HepG2 (cell line): Measurements from ENCODE around the gene C6orf62. TPM values are rescaled to one million over a fixed set of nuclear protein-coding genes. Genes with fewer than 3 reads are reported as not detected.

Experiments used
- NKX3-1 ChIP-seq: sonication (generic); formaldehyde crosslinking; IDR thresholded peaks from 2 replicates; pipeline ENCODE4 v1.5.0; 2020; ENCODE audit warnings: missing genetic modification reagents
- RERE ChIP-seq: IDR thresholded peaks from 2 replicates; pipeline ENCODE4 v1.6.1; 2016; ENCODE audit warnings: low read depth, missing genetic modification reagents, missing compliant biosample characterization
- SIN3A ChIP-seq: IDR thresholded peaks from 2 replicates; pipeline ENCODE4 v1.6.1; 2011; ENCODE audit warnings: low read depth, mild to moderate bottlenecking, control low read depth, low read length, borderline replicate concordance
- SNAPC5 ChIP-seq: sonication (generic); formaldehyde crosslinking; IDR thresholded peaks from 2 replicates; pipeline ENCODE4 v1.8.1; 2023; ENCODE audit warnings: mild to moderate bottlenecking, missing genetic modification reagents, borderline replicate concordance
- SSRP1 ChIP-seq: IDR thresholded peaks from 2 replicates; pipeline ENCODE4 v1.6.1; 2016; ENCODE audit warnings: control low read depth
- TERF1 ChIP-seq: sonication (generic); formaldehyde crosslinking; IDR thresholded peaks from 2 replicates; pipeline ENCODE4 v1.8.0; 2022; ENCODE audit warnings: mild to moderate bottlenecking, missing genetic modification reagents, moderate library complexity
- ZBTB20 ChIP-seq: sonication (generic); formaldehyde crosslinking; IDR thresholded peaks from 2 replicates; pipeline ENCODE4 v1.8.1; 2023; ENCODE audit warnings: missing genetic modification reagents, low read depth, mild to moderate bottlenecking, borderline replicate concordance
- ZEB1 ChIP-seq: IDR thresholded peaks from 2 replicates; pipeline ENCODE4 v1.6.1; 2012; ENCODE audit warnings: mild to moderate bottlenecking, low read depth, inconsistent platforms; ENCODE audit not compliant: insufficient replicate concordance
- ZFYVE20 ChIP-seq: sonication (generic); formaldehyde crosslinking; IDR thresholded peaks from 2 replicates; pipeline ENCODE4 v1.8.0; 2023; ENCODE audit warnings: low read depth, mild to moderate bottlenecking, moderate library complexity, missing genetic modification reagents, borderline replicate concordance
- ZNF124 ChIP-seq: sonication (generic); formaldehyde crosslinking; IDR thresholded peaks from 2 replicates; pipeline ENCODE4 v1.4.0; 2020; ENCODE audit warnings: missing genetic modification reagents
- ZNF318 ChIP-seq: sonication (generic); formaldehyde crosslinking; IDR thresholded peaks from 2 replicates; pipeline ENCODE4 v1.4.0; 2020; ENCODE audit warnings: mild to moderate bottlenecking, missing genetic modification reagents
- polyA plus RNA-seq, 8 experiments: library from polyadenylated mRNA; depleted of rRNA in 3 of 8; stranded (reverse) in 7 of 8; unstranded in 1 of 8; fragments of >200 nt; fragmentation: Illumina TruSeq in 4 of 8; extraction: Trizol in 4 of 8; gene quantifications; 2 replicates each; pipeline versions ENCODE4 v1.2.1 to v1.2.3, GENCODE V29; 2011 to 2016; ENCODE audit warnings: low read depth in 4 of 8, missing spikeins in 1 of 8, mixed read lengths in 1 of 8; ENCODE audit not compliant: insufficient read depth in 1 of 8
- total RNA-seq, 5 experiments: library from RNA; depleted of rRNA; stranded (reverse); fragments of >200 nt; fragmentation: Illumina TruSeq; extraction: Trizol; gene quantifications; 2 replicates each; pipeline ENCODE4 v1.2.3, GENCODE V29; 2016; ENCODE audit warnings: low read depth in 1 of 5

Gene C6orf62
- total and polyA plus RNA-seq, 2 of the 13 experiments (the other 11 are each of a cell fraction or from before 2014, with no cell fraction given): 54.8 to 90.4 TPM

- peak; percentile 16; the same call in 1 of the 2 replicates for TF ChIP-seq RERE (CRISPR knock-in tag)
- peak; percentile 64; the same call in 1 of the 2 replicates for TF ChIP-seq SNAPC5 (CRISPR knock-in tag)
- TF ChIP-seq TERF1: no peak
- TF ChIP-seq ZEB1: peak; percentile 79
- TF ChIP-seq ZNF318: no peak
- peak; percentile 97 for TF ChIP-seq ZNF124 (CRISPR knock-in tag)
- no peak for TF ChIP-seq SSRP1 (CRISPR knock-in tag)
- TF ChIP-seq SIN3A: 0 out of 2 replicates have a peak, but pooled peaks have one; percentile 36
- TF ChIP-seq NKX3-1 (CRISPR knock-in tag): peak; percentile 68; the same call in 1 of the 2 replicates
- TF ChIP-seq ZBTB20 (CRISPR knock-in tag): peak; percentile 56; the same call in 1 of the 2 replicates
- peak; percentile 67; the same call in 1 of the 2 replicates for TF ChIP-seq ZFYVE20
Measured at GRCh38 chr6:24666641-24667377, 52.1 kb downstream of the C6orf62 start, which contains the start of the genes ACOT13 and TDP2 (continued).
